Activated T-cell treated with anti-CD3 and anti-CD28 coated beads, Interleukin-2, amount 50 U/mL, for 4 hours (primary cell): ENCODE data around the gene IRX4. TPM values are rescaled to one million over a fixed set of nuclear protein-coding genes. Genes with fewer than 3 reads are reported as not detected.
"Not testable (repeated sequence)": the region's sequence is repeated elsewhere in the genome, so short reads cannot be mapped to it uniquely, and the experiment has no call there.

Experiments used
- ATAC-seq, 2 donors: fragments of 200-7000 bp; cut with Tn5 transposase; one replicate each; pipeline ENCODE4 v1.10.0; 2021
- DNase-seq: peaks from one replicate; pipeline ENCODE4 v3.0.0-alpha.2; 2020
- H3K27me3 Mint-ChIP-seq: one replicate; pipeline ENCODE4 v1.8.0; 2021; ENCODE audit warnings: low read depth, mixed read lengths
- H3K36me3 Mint-ChIP-seq: one replicate; pipeline ENCODE4 v1.8.0; 2022; ENCODE audit warnings: mixed read lengths; ENCODE audit not compliant: insufficient read depth
- H3K4me1 Mint-ChIP-seq: one replicate; pipeline ENCODE4 v1.8.0; 2021; ENCODE audit warnings: low read depth, mixed read lengths
- H3K4me3 Mint-ChIP-seq: one replicate; pipeline ENCODE4 v1.8.0; 2021; ENCODE audit warnings: mild to moderate bottlenecking, moderate library complexity, mixed read lengths
- H3K9me3 Mint-ChIP-seq: one replicate; pipeline ENCODE4 v1.8.0; 2021; ENCODE audit warnings: mixed read lengths
- total RNA-seq, 3 donors: library from RNA; stranded (reverse); gene quantifications; one replicate each; pipeline ENCODE4 v1.2.1, GENCODE V29; 2021

The IRX4 gene
- total RNA-seq, 3 donors from 2014 or later = not detected

- Mint-ChIP-seq H3K27me3 (peaks cover 37% of the 10 kb centered on the region), H3K36me3 (no peaks in the 10 kb centered on the region), H3K4me3 (no peak overlapping the region), H3K9me3 (no peaks in the 10 kb centered on the region), H3K4me1 (no peaks in the 10 kb centered on the region)
- no peak for ATAC-seq
- no peak for DNase-seq
Observed at GRCh38 chr5:1855596-1855995, 27.1 kb downstream of the IRX4 start.

GRCh38 chr5:1855075-1855474, 27.6 kb downstream of the IRX4 start:
- H3K4me1 Mint-ChIP-seq = no peaks in the 10 kb centered on the region
- H3K36me3 Mint-ChIP-seq = no peaks in the 10 kb centered on the region
- no peaks in the 10 kb centered on the region for H3K9me3 Mint-ChIP-seq
- ATAC-seq = no peak
- no peak overlapping the region for H3K4me3 Mint-ChIP-seq
- no peak for DNase-seq
- peaks cover 40% of the 10 kb centered on the region for H3K27me3 Mint-ChIP-seq

- no peak for DNase-seq
- Mint-ChIP-seq H3K36me3 (no peaks in the 10 kb centered on the region), H3K4me3 (no peak overlapping the region), H3K9me3 (no peaks in the 10 kb centered on the region), H3K4me1 (no peaks in the 10 kb centered on the region), H3K27me3 (peaks cover 50% of the 10 kb centered on the region)
- ATAC-seq = no peak
Observed at GRCh38 chr5:1853531-1853930, 29.2 kb downstream of the IRX4 start.

GRCh38 chr5:1852324-1852947, 30.3 kb downstream of the IRX4 start:
- no peak for DNase-seq
- Mint-ChIP-seq H3K4me1 (no peaks in the 10 kb centered on the region), H3K27me3 (peaks cover 58% of the 10 kb centered on the region), H3K36me3 (no peaks in the 10 kb centered on the region), H3K9me3 (no peaks in the 10 kb centered on the region), H3K4me3 (no peak overlapping the region)
- no peak for ATAC-seq

GRCh38 chr5:1851290-1851934, 31.3 kb downstream of the IRX4 start:
- Mint-ChIP-seq H3K4me3 (no peak overlapping the region), H3K4me1 (no peaks in the 10 kb centered on the region), H3K9me3 (no peaks in the 10 kb centered on the region), H3K36me3 (no peaks in the 10 kb centered on the region), H3K27me3 (peaks cover 59% of the 10 kb centered on the region)
- no peak for DNase-seq
- ATAC-seq = no peak

GRCh38 chr5:1850324-1851154, 32.2 kb downstream of the IRX4 start:
- no peak for ATAC-seq

GRCh38 chr5:1847611-1848010, 35.1 kb downstream of the IRX4 start:
- DNase-seq = no peak
- Mint-ChIP-seq H3K9me3 (no peaks in the 10 kb centered on the region), H3K27me3 (peaks cover 37% of the 10 kb centered on the region), H3K4me1 (no peaks in the 10 kb centered on the region), H3K36me3 (no peaks in the 10 kb centered on the region), H3K4me3 (no peak overlapping the region)
- ATAC-seq = no peak

More at GRCh38 chr5:1850324-1851154, 32.2 kb downstream of the IRX4 start:
- Mint-ChIP-seq H3K4me3 (no peak overlapping the region), H3K36me3 (no peaks in the 10 kb centered on the region), H3K4me1 (no peaks in the 10 kb centered on the region), H3K9me3 (no peaks in the 10 kb centered on the region), H3K27me3 (peaks cover 57% of the 10 kb centered on the region)
- no peak for DNase-seq

- H3K9me3 Mint-ChIP-seq = no peaks in the 10 kb centered on the region
- no peak for DNase-seq
- no peak for ATAC-seq
- H3K36me3 Mint-ChIP-seq = no peaks in the 10 kb centered on the region
- no peaks in the 10 kb centered on the region for H3K4me1 Mint-ChIP-seq
- H3K27me3 Mint-ChIP-seq = peaks cover 39% of the 10 kb centered on the region
- H3K4me3 Mint-ChIP-seq = no peak overlapping the region
Observed at GRCh38 chr5:1847056-1847455, 35.7 kb downstream of the IRX4 start.

GRCh38 chr5:1846583-1846982, 36.1 kb downstream of the IRX4 start:
- Mint-ChIP-seq H3K36me3 (no peaks in the 10 kb centered on the region), H3K9me3 (no peaks in the 10 kb centered on the region), H3K4me3 (no peak overlapping the region), H3K4me1 (no peaks in the 10 kb centered on the region), H3K27me3 (peaks cover 35% of the 10 kb centered on the region)
- ATAC-seq (no peak), DNase-seq (no peak)

GRCh38 chr5:1845696-1846095, 37.0 kb downstream of the IRX4 start:
- H3K27me3 Mint-ChIP-seq = peaks cover 32% of the 10 kb centered on the region
- no peaks in the 10 kb centered on the region for H3K9me3 Mint-ChIP-seq
- DNase-seq (no peak), ATAC-seq (no peak)
- no peaks in the 10 kb centered on the region for H3K36me3 Mint-ChIP-seq
- no peaks in the 10 kb centered on the region for H3K4me1 Mint-ChIP-seq
- H3K4me3 Mint-ChIP-seq = no peak overlapping the region

- H3K27me3 Mint-ChIP-seq = peaks cover 32% of the 10 kb centered on the region
- no peaks in the 10 kb centered on the region for H3K9me3 Mint-ChIP-seq
- no peaks in the 10 kb centered on the region for H3K4me1 Mint-ChIP-seq
- DNase-seq (no peak), ATAC-seq (no peak)
- no peak overlapping the region for H3K4me3 Mint-ChIP-seq
- H3K36me3 Mint-ChIP-seq = no peaks in the 10 kb centered on the region
Observed at GRCh38 chr5:1844708-1845436, 37.9 kb downstream of the IRX4 start.

- H3K27me3 Mint-ChIP-seq = peaks cover 33% of the 10 kb centered on the region
- not testable (repeated sequence) for H3K4me1 Mint-ChIP-seq, DNase-seq, H3K9me3 Mint-ChIP-seq, H3K36me3 Mint-ChIP-seq, H3K4me3 Mint-ChIP-seq, ATAC-seq
Observed at GRCh38 chr5:1843761-1844160, 39.0 kb downstream of the IRX4 start.

GRCh38 chr5:1842004-1842819, 40.5 kb downstream of the IRX4 start:
- Mint-ChIP-seq H3K4me3 (no peak overlapping the region), H3K36me3 (no peaks in the 10 kb centered on the region), H3K4me1 (no peaks in the 10 kb centered on the region), H3K27me3 (peaks cover 28% of the 10 kb centered on the region), H3K9me3 (no peaks in the 10 kb centered on the region)
- DNase-seq (no peak), ATAC-seq (no peak)
